Measurements from ENCODE around the gene ZNF639. TPM values are rescaled to one million over a fixed set of nuclear protein-coding genes. Genes with fewer than 3 reads are reported as not detected.

The ZNF639 gene
- total RNA-seq, 5 donors from 2014 or later (not counting 1 experiment from before 2014, with no cell fraction given) = 35.1 to 74.9 (median 36.5) TPM

- Histone ChIP-seq H3K9me3 (no peaks in the 10 kb centered on the region), H3K27ac (ENCODE audit: low read length) (peak overlapping the region; percentile 96), H3K27me3 (replicated peaks in 1 of 2; ENCODE audit: control insufficient read depth in 2 of 2, extremely low read depth in 1 of 2, insufficient read depth in 2 of 2, low read length in 1 of 2) (no peaks in the 10 kb centered on the region), H3K36me3 (ENCODE audit: control insufficient read depth in 2 of 2, extremely low read depth in 1 of 2, insufficient read depth in 1 of 2, low read length in 1 of 2) (peaks cover 0 to 3% of the 10 kb centered on the region in 2 donors), H3K4me3 (ENCODE audit: control insufficient read depth in 1 of 2, extremely low read depth in 1 of 2, low read length in 1 of 2) (peak overlapping the region; percentile 93 to 97), H3K4me1 (ENCODE audit: control insufficient read depth in 1 of 2, extremely low read depth in 1 of 2, insufficient read depth in 2 of 2, low read length in 2 of 2) (peaks cover 11 to 15% of the 10 kb centered on the region in 2 experiments)
- DNase-seq = peak; percentile 31 to 81 (median 50)
- Mint-ChIP-seq H3K27ac (peak overlapping the region; percentile 93 to 94), H3K9me3 (no peaks in the 10 kb centered on the region), H3K36me3 (peaks cover 7% of the 10 kb centered on the region), H3K4me1 (peaks cover 34 to 44% (median 40%) of the 10 kb centered on the region in 3 donors), H3K4me3 (peak overlapping the region; percentile 86 to 91 (median 91)), H3K27me3 (no peaks in the 10 kb centered on the region)
- CTCF ChIA-PET = interaction anchor here (0.6 to 1.8 kb wide), 11 partner anchors 8 to 385 kb away, joined by 3 to 8 read pairs (median 5); partner anchors contain the start of genes ACTL6A (in 1 of the 2), MFN1 (in 1 of the 2), NDUFB5 (in 1 of the 2) and PIK3CA (in 1 of the 2)
- POLR2A ChIA-PET = interaction anchor here (0.6 to 1.4 kb wide), 6 partner anchors 22 to 228 kb away, joined by 3 to 4 read pairs (median 4); no protein-coding TSS in a partner anchor
- under 1% methylated on average over 66 of the region's 81 CpGs for WGBS (ENCODE audit: insufficient coverage)
- ATAC-seq (replicated peaks in 1 of 4) = peak; percentile 47 to 57 (median 56)
Observed at GRCh38 chr3:179323197-179324110, 623 bp downstream of the ZNF639 start.

- ChIA-PET POLR2A (interaction anchor here (0.6 to 1.4 kb wide), 8 partner anchors 14 to 1277 kb away, joined by 3 to 5 read pairs (median 4); partner anchors contain the start of genes PIK3CA (in 1 of the 2) and TTC14 (in 1 of the 2)), CTCF (interaction anchor here (0.6 to 1.8 kb wide), 8 partner anchors 9 to 415 kb away, joined by 3 to 8 read pairs (median 4); partner anchors contain the start of genes ACTL6A (in 1 of the 2) and MFN1 (in 1 of the 2))
- Histone ChIP-seq H3K27ac (ENCODE audit: low read length) (peak overlapping the region; percentile 96), H3K36me3 (ENCODE audit: control insufficient read depth in 2 of 2, extremely low read depth in 1 of 2, insufficient read depth in 1 of 2, low read length in 1 of 2) (peaks cover 0 to 11% of the 10 kb centered on the region in 2 donors), H3K27me3 (replicated peaks in 1 of 2; ENCODE audit: control insufficient read depth in 2 of 2, extremely low read depth in 1 of 2, insufficient read depth in 2 of 2, low read length in 1 of 2) (no peaks in the 10 kb centered on the region), H3K4me3 (ENCODE audit: control insufficient read depth in 1 of 2, extremely low read depth in 1 of 2, low read length in 1 of 2) (peak overlapping the region; percentile 93 to 97), H3K9me3 (no peaks in the 10 kb centered on the region), H3K4me1 (ENCODE audit: control insufficient read depth in 1 of 2, extremely low read depth in 1 of 2, insufficient read depth in 2 of 2, low read length in 2 of 2) (peaks cover 11 to 15% of the 10 kb centered on the region in 2 experiments)
- Mint-ChIP-seq H3K4me3 (peak overlapping the region; percentile 86 to 91 (median 91)), H3K27me3 (no peaks in the 10 kb centered on the region), H3K27ac (peak overlapping the region; percentile 93 to 94), H3K9me3 (no peaks in the 10 kb centered on the region), H3K4me1 (peaks cover 34 to 44% (median 40%) of the 10 kb centered on the region in 3 donors), H3K36me3 (peaks cover 12% of the 10 kb centered on the region)
- DNase-seq (peak in 2 of 35 experiments; percentile 18 to 44), ATAC-seq (replicated peaks in 1 of 4) (peak in 1 of 4 experiments; percentile 13)
- WGBS (ENCODE audit: insufficient coverage) = 9% methylated on average over 5 of the region's 8 CpGs
Observed at GRCh38 chr3:179324270-179324754, 1.5 kb downstream of the ZNF639 start.

GRCh38 chr3:179330438-179330837 is 7.6 kb downstream of the ZNF639 start:
- H3K27me3 Mint-ChIP-seq = no peaks in the 10 kb centered on the region
- no CpG with 5 or more reads among the region's 1 CpG for WGBS (ENCODE audit: insufficient coverage)
- H3K4me1 Mint-ChIP-seq = peaks cover 1 to 11% (median 11%) of the 10 kb centered on the region in 3 donors
- no peak overlapping the region for H3K27ac Mint-ChIP-seq
- Histone ChIP-seq H3K4me3 (ENCODE audit: control insufficient read depth in 1 of 2, extremely low read depth in 1 of 2, low read length in 1 of 2) (no peak overlapping the region), H3K4me1 (ENCODE audit: control insufficient read depth in 1 of 2, extremely low read depth in 1 of 2, insufficient read depth in 2 of 2, low read length in 2 of 2) (no peaks in the 10 kb centered on the region), H3K9me3 (no peaks in the 10 kb centered on the region), H3K27me3 (replicated peaks in 1 of 2; ENCODE audit: control insufficient read depth in 2 of 2, extremely low read depth in 1 of 2, insufficient read depth in 2 of 2, low read length in 1 of 2) (no peaks in the 10 kb centered on the region), H3K27ac (ENCODE audit: low read length) (no peak overlapping the region), H3K36me3 (ENCODE audit: control insufficient read depth in 2 of 2, extremely low read depth in 1 of 2, insufficient read depth in 1 of 2, low read length in 1 of 2) (peaks cover 0 to 56% of the 10 kb centered on the region in 2 donors)
- H3K4me3 Mint-ChIP-seq = no peak overlapping the region
- POLR2A ChIA-PET = no interaction called here
- peaks cover 40% of the 10 kb centered on the region for H3K36me3 Mint-ChIP-seq
- ATAC-seq (replicated peaks in 1 of 4) (no peak), DNase-seq (no peak)
- CTCF ChIA-PET = no interaction called here
- H3K9me3 Mint-ChIP-seq = no peaks in the 10 kb centered on the region

GRCh38 chr3:179332240-179332639 is 9.4 kb downstream of the ZNF639 start:
- no peak overlapping the region for H3K4me3 ChIP-seq (ENCODE audit: control insufficient read depth in 1 of 2, extremely low read depth in 1 of 2, low read length in 1 of 2)
- Mint-ChIP-seq H3K4me3 (no peak overlapping the region), H3K9me3 (no peaks in the 10 kb centered on the region), H3K36me3 (peaks cover 44% of the 10 kb centered on the region), H3K27ac (no peak overlapping the region), H3K27me3 (no peaks in the 10 kb centered on the region), H3K4me1 (peaks cover 0 to 8% (median 5%) of the 10 kb centered on the region in 3 donors)
- no CpG with 5 or more reads among the region's 4 CpGs for WGBS (ENCODE audit: insufficient coverage)
- H3K36me3 ChIP-seq (ENCODE audit: control insufficient read depth in 2 of 2, extremely low read depth in 1 of 2, insufficient read depth in 1 of 2, low read length in 1 of 2) = peaks cover 0 to 60% of the 10 kb centered on the region in 2 donors
- no peak for DNase-seq
- no peaks in the 10 kb centered on the region for H3K27me3 ChIP-seq (replicated peaks in 1 of 2; ENCODE audit: control insufficient read depth in 2 of 2, extremely low read depth in 1 of 2, insufficient read depth in 2 of 2, low read length in 1 of 2)
- no peak for ATAC-seq (replicated peaks in 1 of 4)
- H3K27ac ChIP-seq (ENCODE audit: low read length) = no peak overlapping the region
- H3K4me1 ChIP-seq (ENCODE audit: control insufficient read depth in 1 of 2, extremely low read depth in 1 of 2, insufficient read depth in 2 of 2, low read length in 2 of 2) = no peaks in the 10 kb centered on the region
- ChIA-PET POLR2A (no interaction called here), CTCF (no interaction called here)
- no peaks in the 10 kb centered on the region for H3K9me3 ChIP-seq

DNA sequence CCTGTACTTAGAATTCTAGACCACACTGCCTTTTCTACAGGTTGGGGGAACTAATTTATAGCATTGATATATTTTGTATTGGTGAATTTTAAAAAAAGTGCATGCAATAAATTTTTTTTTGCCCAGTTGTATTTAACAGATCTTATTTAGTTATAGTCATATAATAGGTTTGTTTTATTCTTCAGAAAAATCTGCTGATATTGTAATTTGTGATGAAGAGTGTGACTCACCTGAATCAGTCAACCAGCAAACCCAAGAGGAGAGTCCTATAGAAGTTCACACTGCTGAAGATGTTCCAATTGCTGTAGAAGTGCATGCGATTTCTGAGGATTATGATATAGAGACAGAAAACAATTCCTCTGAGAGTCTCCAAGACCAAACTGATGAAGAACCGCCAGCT is 10.3 kb downstream of the ZNF639 start:
- 100% methylated on average over 1 of the region's 2 CpGs for WGBS (ENCODE audit: insufficient coverage)
- ChIA-PET CTCF (no interaction called here), POLR2A (no interaction called here)
- H3K27ac ChIP-seq (ENCODE audit: low read length) = no peak overlapping the region
- Mint-ChIP-seq H3K27ac (no peak overlapping the region), H3K9me3 (no peaks in the 10 kb centered on the region), H3K4me3 (no peak overlapping the region), H3K4me1 (peaks cover 0 to 4% (median 0%) of the 10 kb centered on the region in 3 donors), H3K27me3 (no peaks in the 10 kb centered on the region), H3K36me3 (peaks cover 42% of the 10 kb centered on the region)
- H3K27me3 ChIP-seq (replicated peaks in 1 of 2; ENCODE audit: control insufficient read depth in 2 of 2, extremely low read depth in 1 of 2, insufficient read depth in 2 of 2, low read length in 1 of 2) = no peaks in the 10 kb centered on the region
- ATAC-seq (replicated peaks in 1 of 4) (no peak), DNase-seq (no peak)
- H3K4me3 ChIP-seq (ENCODE audit: control insufficient read depth in 1 of 2, extremely low read depth in 1 of 2, low read length in 1 of 2) = no peak overlapping the region
- no peaks in the 10 kb centered on the region for H3K9me3 ChIP-seq
- H3K36me3 ChIP-seq (ENCODE audit: control insufficient read depth in 2 of 2, extremely low read depth in 1 of 2, insufficient read depth in 1 of 2, low read length in 1 of 2) = peaks cover 0 to 60% of the 10 kb centered on the region in 2 donors
- no peaks in the 10 kb centered on the region for H3K4me1 ChIP-seq (ENCODE audit: control insufficient read depth in 1 of 2, extremely low read depth in 1 of 2, insufficient read depth in 2 of 2, low read length in 2 of 2)

DNA sequence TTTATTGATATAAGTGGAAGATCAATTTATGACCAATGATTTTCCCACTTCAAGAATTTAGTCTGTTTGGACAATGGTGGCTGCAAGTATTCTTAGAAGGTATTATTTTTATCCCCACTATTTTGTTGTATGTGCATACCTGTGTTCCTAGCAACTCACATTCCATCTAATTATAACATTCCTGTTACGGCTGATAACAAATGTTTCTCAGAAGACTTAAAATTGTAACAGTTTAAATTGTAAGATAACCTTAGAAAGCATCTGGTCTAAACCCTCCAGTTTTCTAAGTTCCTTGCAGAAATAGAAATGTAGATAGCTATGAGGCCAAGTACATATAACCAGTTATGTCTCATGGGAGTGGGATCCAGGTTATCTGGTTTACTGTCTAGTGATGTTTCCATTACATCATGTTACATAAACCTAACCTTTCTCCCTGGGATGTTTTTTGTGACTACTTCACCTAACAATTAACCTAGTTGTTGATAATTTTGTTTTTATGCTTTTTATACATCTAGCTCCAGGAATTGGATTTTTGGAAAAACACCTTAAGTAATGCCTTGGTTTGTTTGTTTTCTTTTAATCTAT is 13.6 kb downstream of the ZNF639 start:
- Mint-ChIP-seq H3K27me3 (no peaks in the 10 kb centered on the region), H3K9me3 (no peaks in the 10 kb centered on the region), H3K27ac (no peak overlapping the region), H3K36me3 (peaks cover 29% of the 10 kb centered on the region), H3K4me3 (no peak overlapping the region), H3K4me1 (peaks cover 0 to 4% (median 0%) of the 10 kb centered on the region in 3 donors)
- CTCF ChIA-PET = interaction anchor here in 1 of 2 donors (0.5 to 0.7 kb wide), 2 partner anchors 18 to 43 kb away, joined by 4 to 5 read pairs; no protein-coding TSS in a partner anchor
- WGBS (ENCODE audit: insufficient coverage) = no CpG with 5 or more reads among the region's 1 CpG
- DNase-seq (no peak), ATAC-seq (replicated peaks in 1 of 4) (no peak)
- no peaks in the 10 kb centered on the region for H3K27me3 ChIP-seq (replicated peaks in 1 of 2; ENCODE audit: control insufficient read depth in 2 of 2, extremely low read depth in 1 of 2, insufficient read depth in 2 of 2, low read length in 1 of 2)
- no peak overlapping the region for H3K27ac ChIP-seq (ENCODE audit: low read length)
- no peaks in the 10 kb centered on the region for H3K9me3 ChIP-seq
- peaks cover 0 to 31% of the 10 kb centered on the region in 2 donors for H3K36me3 ChIP-seq (ENCODE audit: control insufficient read depth in 2 of 2, extremely low read depth in 1 of 2, insufficient read depth in 1 of 2, low read length in 1 of 2)
- no peaks in the 10 kb centered on the region for H3K4me1 ChIP-seq (ENCODE audit: control insufficient read depth in 1 of 2, extremely low read depth in 1 of 2, insufficient read depth in 2 of 2, low read length in 2 of 2)
- H3K4me3 ChIP-seq (ENCODE audit: control insufficient read depth in 1 of 2, extremely low read depth in 1 of 2, low read length in 1 of 2) = no peak overlapping the region
- POLR2A ChIA-PET = interaction anchor here (0.6 to 0.7 kb wide), 2 partner anchors 27 to 311 kb away, joined by 3 to 6 read pairs; no protein-coding TSS in a partner anchor
